Stimulated activated CD4-positive, alpha-beta T cell treated with anti-CD3 and anti-CD28 coated beads, Interleukin-12 subunit alpha, Interleukin-12 subunit beta, amount 100 ng/mL, for 4 hours (primary cell): ENCODE data around the gene ALG14.
"Not testable (repeated sequence)": the region's sequence is repeated elsewhere in the genome, so short reads cannot be mapped to it uniquely, and the experiment has no call there.

Source experiments
- DNase-seq: peaks from one replicate; pipeline ENCODE4 v3.0.0-alpha.2; 2020

ALG14 gene

GRCh38 chr1:95005584-95005983, 67.2 kb downstream of the ALG14 start:
- DNase-seq, result no peak

- DNase-seq, result no peak
Measured at GRCh38 chr1:95004013-95004412, 68.7 kb downstream of the ALG14 start.

GRCh38 chr1:95003433-95003738, 69.4 kb downstream of the ALG14 start:
- DNase-seq, result no peak

GRCh38 chr1:95002540-95003432, 70.0 kb downstream of the ALG14 start:
- no peak for DNase-seq

- DNase-seq, result no peak
Measured at GRCh38 chr1:95002164-95002539, 70.6 kb downstream of the ALG14 start.

- no peak for DNase-seq
Measured at GRCh38 chr1:94999456-95000131, 73.2 kb downstream of the ALG14 start.

- DNase-seq, result no peak
Measured at GRCh38 chr1:94998748-94999147, 74.0 kb downstream of the ALG14 start.

- DNase-seq, result no peak
Measured at GRCh38 chr1:94998114-94998513, 74.6 kb downstream of the ALG14 start.

- DNase-seq, result not testable (repeated sequence)
Measured at GRCh38 chr1:94995536-94995935, 77.2 kb downstream of the ALG14 start.

GRCh38 chr1:94994805-94995204, 77.9 kb downstream of the ALG14 start:
- DNase-seq, result no peak

GRCh38 chr1:94993931-94994645, 78.7 kb downstream of the ALG14 start:
- no peak for DNase-seq

GRCh38 chr1:94992863-94993563, 79.7 kb downstream of the ALG14 start:
- DNase-seq, result no peak

GRCh38 chr1:94992161-94992560, 80.6 kb downstream of the ALG14 start:
- DNase-seq, result no peak

GRCh38 chr1:94989911-94990473, 82.8 kb downstream of the ALG14 start:
- DNase-seq, result no peak

- no peak for DNase-seq
Measured at GRCh38 chr1:94989398-94989797, 83.4 kb downstream of the ALG14 start.

GRCh38 chr1:94988356-94988755, 84.4 kb downstream of the ALG14 start:
- DNase-seq, result no peak

- DNase-seq, result no peak
Measured at GRCh38 chr1:94986783-94987182, 86.0 kb downstream of the ALG14 start.

- DNase-seq, result no peak
Measured at GRCh38 chr1:94983171-94983739, 89.5 kb downstream of the ALG14 start.

- DNase-seq, result no peak
Measured at GRCh38 chr1:94982398-94982797, 90.4 kb downstream of the ALG14 start.

- DNase-seq, result no peak
Measured at GRCh38 chr1:94981575-94981973, 91.2 kb downstream of the ALG14 start.

- no peak for DNase-seq
Measured at GRCh38 chr1:94980582-94981574, 91.9 kb downstream of the ALG14 start.
